RPMI8226 (cell line): Measurements from ENCODE around the gene CNDP1.

Experiments
- DNase-seq: peaks from one replicate; pipeline ENCODE4 v3.0.0-alpha.2; 2015

Gene CNDP1

GRCh38 chr18:74630804-74631203, 96.5 kb downstream of the CNDP1 start:
- DNase-seq: no peak

- no peak for DNase-seq
Measured at GRCh38 chr18:74631212-74631611, 96.9 kb downstream of the CNDP1 start.

- DNase-seq: no peak
Measured at GRCh38 chr18:74631623-74632350, 97.5 kb downstream of the CNDP1 start.

GRCh38 chr18:74632351-74632679, 98.0 kb downstream of the CNDP1 start:
- DNase-seq: no peak

- DNase-seq: no peak
Measured at GRCh38 chr18:74632856-74633255, 98.6 kb downstream of the CNDP1 start.

- DNase-seq: no peak
Measured at GRCh38 chr18:74633652-74634352, 99.5 kb downstream of the CNDP1 start.

- no peak for DNase-seq
Measured at GRCh38 chr18:74635224-74635975, 101.1 kb downstream of the CNDP1 start.
